ENCODE measurements around the gene TBC1D8.
"Not testable (repeated sequence)": the region's sequence is repeated elsewhere in the genome, so short reads cannot be mapped to it uniquely, and the experiment has no call there.

The TBC1D8 gene

DNA sequence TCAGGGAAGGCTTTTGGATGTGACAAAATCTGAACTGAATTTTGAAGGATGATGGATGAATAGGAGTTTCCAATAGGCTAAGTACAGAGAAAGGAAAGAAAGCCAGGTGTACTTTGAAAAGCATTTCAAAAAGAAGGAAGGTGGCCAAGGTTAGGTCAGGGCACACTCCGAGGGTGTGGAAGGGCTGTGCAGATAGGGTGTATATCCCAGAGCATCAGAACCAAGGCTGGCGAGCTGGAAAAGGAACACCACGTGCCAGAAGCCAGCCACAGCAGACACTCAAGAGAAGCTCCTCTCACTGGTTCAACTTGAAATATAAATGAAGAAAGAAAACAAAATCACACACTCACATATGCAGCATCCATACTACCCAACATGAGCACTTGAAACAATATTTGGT, 98.1 kb downstream of the TBC1D8 start:
- Histone ChIP-seq H3K9ac (no peak overlapping the region), H3K27me3 (no peaks in the 10 kb centered on the region), H4K20me1 (no peaks in the 10 kb centered on the region), H3K36me3 (no peaks in the 10 kb centered on the region), H3K27ac (no peak overlapping the region), H3K4me2 (no peak overlapping the region), H3K4me3 (no peak overlapping the region), H3K9me3 (no peaks in the 10 kb centered on the region), H3K4me1 (no peaks in the 10 kb centered on the region)
- TF ChIP-seq Cebpa-rat (IDR thresholded peaks at IDR 0.05) = no peak

DNA sequence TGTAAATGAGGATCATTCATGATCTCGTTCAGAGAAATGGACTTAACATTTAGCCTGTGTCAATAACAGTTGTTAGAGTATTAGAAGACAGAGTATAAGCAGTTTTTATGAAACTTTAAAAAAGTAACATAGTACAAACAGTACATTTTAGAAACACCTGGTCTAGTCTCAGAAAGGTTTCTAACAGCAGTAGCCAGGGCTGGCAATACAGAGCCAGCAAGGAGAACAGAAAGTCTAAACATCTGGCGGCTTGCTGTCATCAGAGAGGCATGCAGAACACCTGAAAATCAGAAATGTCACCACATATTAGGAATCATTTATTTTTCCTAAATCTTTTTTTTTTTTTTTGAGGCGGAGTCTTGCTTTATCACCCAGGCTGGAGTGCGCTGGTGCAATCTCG, 99.0 kb downstream of the TBC1D8 start:
- no peak for TF ChIP-seq Cebpa-rat (IDR thresholded peaks at IDR 0.05)
- Histone ChIP-seq H3K4me2 (no peak overlapping the region), H3K4me3 (no peak overlapping the region), H3K27ac (no peak overlapping the region), H3K27me3 (no peaks in the 10 kb centered on the region), H3K36me3 (no peaks in the 10 kb centered on the region), H3K9ac (no peak overlapping the region), H4K20me1 (no peaks in the 10 kb centered on the region), H3K4me1 (no peaks in the 10 kb centered on the region), H3K9me3 (no peaks in the 10 kb centered on the region)

DNA sequence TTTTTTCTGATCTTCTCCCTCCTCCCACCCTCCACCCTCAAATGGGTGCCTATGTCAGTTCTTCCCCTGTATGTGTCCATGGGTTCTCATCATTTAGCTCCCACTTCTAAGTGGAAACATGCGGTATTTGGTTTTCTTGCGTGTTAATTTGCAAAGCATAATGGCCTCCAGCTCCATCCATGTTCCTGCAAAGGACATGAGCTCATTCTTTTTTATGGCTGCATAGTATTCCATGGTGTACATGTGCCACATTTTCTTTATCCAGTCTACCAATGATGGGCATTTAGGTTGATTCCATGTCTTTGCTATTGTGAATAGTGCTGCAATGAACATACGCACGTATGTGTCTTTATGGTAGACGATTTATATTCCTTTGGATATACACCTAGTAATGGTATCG, 100.3 kb downstream of the TBC1D8 start:
- not testable (repeated sequence) for H4K20me1 ChIP-seq, H3K27me3 ChIP-seq, H3K36me3 ChIP-seq, H3K4me1 ChIP-seq, H3K4me3 ChIP-seq, H3K9ac ChIP-seq, H3K4me2 ChIP-seq, H3K9me3 ChIP-seq, H3K27ac ChIP-seq

DNA sequence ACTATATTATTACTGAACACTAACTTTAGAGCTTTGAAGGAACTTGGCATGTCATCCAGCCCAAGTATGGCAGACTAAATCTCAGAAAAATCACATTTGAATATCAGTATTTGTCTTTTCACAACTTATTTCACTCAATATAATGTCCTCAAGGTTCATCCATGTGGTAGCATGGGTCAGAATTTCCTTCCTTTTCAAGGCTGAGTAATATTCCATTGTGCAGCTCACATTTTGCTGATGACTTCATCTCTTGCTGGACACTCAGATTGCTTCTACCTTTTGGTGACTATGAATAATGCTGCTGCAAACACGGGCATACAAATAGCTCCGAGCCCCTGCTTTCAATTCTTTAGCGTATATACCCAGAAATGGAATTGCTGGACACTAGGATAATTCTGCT, 102.4 kb downstream of the TBC1D8 start:
- Histone ChIP-seq H3K27me3 (no peaks in the 10 kb centered on the region), H3K4me1 (no peaks in the 10 kb centered on the region), H3K4me2 (no peak overlapping the region), H3K4me3 (no peak overlapping the region), H3K36me3 (no peaks in the 10 kb centered on the region), H4K20me1 (no peaks in the 10 kb centered on the region), H3K27ac (no peak overlapping the region), H3K9ac (no peak overlapping the region), H3K9me3 (no peaks in the 10 kb centered on the region)
- TF ChIP-seq Cebpa-rat (IDR thresholded peaks at IDR 0.05) = no peak

DNA sequence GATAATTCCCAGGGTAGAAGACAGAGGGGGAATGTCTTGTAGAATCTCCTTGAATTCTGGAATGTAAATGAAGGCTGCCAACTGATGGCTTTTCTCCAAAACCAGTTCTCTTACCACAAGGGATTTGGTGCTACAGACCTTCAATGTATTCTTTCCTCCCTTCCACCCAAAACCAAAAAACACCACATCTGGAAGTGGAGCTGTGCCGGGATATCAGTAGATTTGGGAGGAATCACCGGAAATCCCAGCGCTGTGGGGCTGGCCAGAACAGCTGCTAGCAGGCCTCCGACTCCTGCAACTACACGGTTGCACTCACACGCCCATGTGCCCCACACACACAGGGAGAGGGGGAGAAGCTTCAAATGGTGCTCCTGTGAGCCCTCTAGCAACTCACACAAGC, 103.4 kb downstream of the TBC1D8 start:
- Histone ChIP-seq H3K9ac (no peak overlapping the region), H3K9me3 (no peaks in the 10 kb centered on the region), H3K4me3 (no peak overlapping the region), H3K4me2 (no peak overlapping the region), H4K20me1 (no peaks in the 10 kb centered on the region), H3K27ac (no peak overlapping the region), H3K36me3 (no peaks in the 10 kb centered on the region), H3K27me3 (no peaks in the 10 kb centered on the region), H3K4me1 (no peaks in the 10 kb centered on the region)
- TF ChIP-seq Cebpa-rat (IDR thresholded peaks at IDR 0.05) = no peak

DNA sequence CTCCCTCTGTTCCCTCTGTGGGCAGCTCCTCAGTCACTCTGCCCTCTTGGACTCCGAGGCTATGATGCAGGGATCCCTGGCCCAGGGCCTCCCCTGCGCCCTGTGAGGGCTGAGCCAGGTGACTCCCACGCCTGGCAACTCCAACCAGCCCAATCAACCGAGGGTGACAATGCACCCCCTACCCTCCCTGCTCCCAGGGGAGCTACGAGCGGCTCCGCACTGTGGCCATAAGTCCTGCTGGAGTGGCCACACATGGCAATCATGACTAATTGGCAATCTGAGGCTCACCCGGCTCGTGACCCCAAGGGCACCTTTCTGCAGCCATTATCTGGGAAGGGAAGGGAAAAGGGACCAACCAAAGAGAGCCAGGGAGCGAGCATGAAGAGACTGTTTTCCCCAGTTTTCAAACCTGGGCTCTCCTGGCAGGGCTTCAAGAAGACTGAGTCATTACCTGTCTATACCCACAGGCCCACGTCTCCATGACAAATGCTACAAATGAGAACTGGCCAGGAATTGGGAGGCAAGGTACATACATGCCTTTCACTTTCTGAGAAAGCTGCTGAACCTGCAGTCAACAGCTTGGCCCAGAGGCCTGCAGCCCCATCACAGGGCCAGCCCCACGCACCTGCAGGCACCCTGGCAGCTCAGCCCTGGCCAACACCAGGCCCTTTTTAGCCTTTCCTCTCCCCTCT, 104.0 kb downstream of the TBC1D8 start:
- Histone ChIP-seq H3K9me3 (no peaks in the 10 kb centered on the region), H4K20me1 (no peaks in the 10 kb centered on the region), H3K4me1 (no peaks in the 10 kb centered on the region), H3K9ac (no peak overlapping the region), H3K4me3 (no peak overlapping the region), H3K36me3 (no peaks in the 10 kb centered on the region), H3K27me3 (no peaks in the 10 kb centered on the region), H3K4me2 (no peak overlapping the region), H3K27ac (no peak overlapping the region)
- no peak for TF ChIP-seq Cebpa-rat (IDR thresholded peaks at IDR 0.05)

DNA sequence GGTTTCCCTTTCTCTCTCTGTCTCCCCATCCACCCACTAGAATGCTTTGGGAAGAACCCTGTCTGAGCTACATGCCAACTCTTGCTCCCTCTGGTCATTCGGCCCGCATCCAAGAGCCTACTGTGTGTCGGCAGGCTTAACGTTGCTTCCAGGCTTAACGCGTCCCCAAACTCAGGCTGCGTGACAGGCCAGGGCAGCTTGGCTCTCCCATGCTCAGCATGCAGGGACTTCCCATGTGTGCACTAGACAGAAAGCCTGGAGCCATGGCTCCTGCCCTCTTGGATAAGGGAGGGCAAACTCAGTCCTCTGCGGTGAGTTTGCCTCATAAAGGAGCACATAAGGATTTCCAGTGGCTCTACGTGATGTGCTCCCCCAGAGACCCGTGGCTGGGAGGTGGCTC, 105.9 kb downstream of the TBC1D8 start:
- Histone ChIP-seq H3K27me3 (no peaks in the 10 kb centered on the region), H3K36me3 (no peaks in the 10 kb centered on the region), H3K4me2 (no peak overlapping the region), H3K9me3 (no peaks in the 10 kb centered on the region), H4K20me1 (no peaks in the 10 kb centered on the region), H3K27ac (no peak overlapping the region), H3K9ac (no peak overlapping the region), H3K4me3 (no peak overlapping the region), H3K4me1 (no peaks in the 10 kb centered on the region)
- TF ChIP-seq Cebpa-rat (IDR thresholded peaks at IDR 0.05) = no peak

DNA sequence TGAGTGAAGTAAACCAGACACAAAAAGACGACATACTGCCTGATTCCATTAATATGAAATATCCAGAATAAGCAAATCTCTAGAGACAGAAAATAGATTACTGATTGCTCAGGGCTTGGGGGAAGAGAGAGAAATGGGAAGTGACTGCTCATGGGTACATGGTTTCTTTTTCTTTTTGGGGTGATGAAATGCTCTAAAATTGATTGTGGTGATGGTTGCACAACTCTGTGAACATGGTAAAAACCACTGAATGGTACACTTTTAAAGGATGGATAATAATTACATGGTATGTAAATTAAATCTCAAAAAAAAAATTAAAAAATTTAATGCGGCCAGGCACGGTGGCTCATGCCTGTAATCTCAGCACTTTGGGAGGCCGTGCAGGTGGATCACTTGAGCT, 109.8 kb downstream of the TBC1D8 start:
- H4K20me1 ChIP-seq = no peaks in the 10 kb centered on the region
- H3K4me2 ChIP-seq = no peak overlapping the region
- no peak overlapping the region for H3K4me3 ChIP-seq
- H3K4me1 ChIP-seq = no peaks in the 10 kb centered on the region
- H3K9me3 ChIP-seq = no peaks in the 10 kb centered on the region
- no peak overlapping the region for H3K27ac ChIP-seq
- no peak for TF ChIP-seq Cebpa-rat (IDR thresholded peaks at IDR 0.05)
- H3K36me3 ChIP-seq = no peaks in the 10 kb centered on the region
- no peaks in the 10 kb centered on the region for H3K27me3 ChIP-seq
- H3K9ac ChIP-seq = no peak overlapping the region

DNA sequence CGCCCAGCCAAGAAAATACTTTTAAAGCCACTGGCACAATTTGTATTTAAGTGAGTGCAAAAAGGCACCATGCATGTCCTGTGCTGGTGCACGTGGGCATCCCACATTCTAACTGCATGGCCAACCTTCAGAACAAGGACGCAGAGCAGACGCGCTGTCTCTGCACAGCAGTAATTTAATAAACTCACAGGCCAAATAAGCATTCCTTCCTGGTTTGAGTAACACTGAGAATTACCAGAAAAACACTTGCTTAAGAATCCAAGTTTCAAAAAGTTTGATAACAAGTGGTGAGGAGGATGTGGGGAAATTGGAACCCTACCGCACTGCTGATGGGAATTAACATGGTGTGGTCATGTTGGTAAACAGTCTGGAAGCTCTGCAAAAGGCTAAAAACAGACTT, 110.4 kb downstream of the TBC1D8 start:
- H3K4me2 ChIP-seq = no peak overlapping the region
- no peaks in the 10 kb centered on the region for H3K9me3 ChIP-seq
- no peak overlapping the region for H3K9ac ChIP-seq
- H3K27me3 ChIP-seq = no peaks in the 10 kb centered on the region
- no peak for TF ChIP-seq Cebpa-rat (IDR thresholded peaks at IDR 0.05)
- H3K4me3 ChIP-seq = no peak overlapping the region
- no peaks in the 10 kb centered on the region for H3K36me3 ChIP-seq
- H3K4me1 ChIP-seq = no peaks in the 10 kb centered on the region
- no peaks in the 10 kb centered on the region for H4K20me1 ChIP-seq
- H3K27ac ChIP-seq = no peak overlapping the region

DNA sequence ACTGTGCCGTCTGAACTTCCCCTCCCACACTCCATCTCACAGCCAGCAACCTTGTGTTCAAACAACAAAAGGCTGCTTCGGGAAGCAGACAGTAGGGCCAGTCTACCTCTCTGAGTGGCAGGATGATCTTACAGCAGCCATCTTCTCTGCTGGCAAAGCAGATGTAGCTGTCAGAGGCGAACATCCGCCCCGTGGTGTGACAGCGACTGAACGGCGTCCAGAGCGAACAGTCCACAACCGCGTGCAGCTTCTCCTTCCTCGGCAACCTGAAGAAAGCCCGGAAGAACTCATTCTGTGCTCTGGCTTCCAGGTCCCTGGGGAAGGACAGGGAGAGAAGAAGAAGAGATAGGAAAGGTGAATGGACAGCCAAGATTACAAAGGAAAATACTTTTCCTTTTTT, 111.1 kb downstream of the TBC1D8 start:
- H4K20me1 ChIP-seq = no peaks in the 10 kb centered on the region
- no peaks in the 10 kb centered on the region for H3K9me3 ChIP-seq
- H3K27ac ChIP-seq = no peak overlapping the region
- no peaks in the 10 kb centered on the region for H3K4me1 ChIP-seq
- no peaks in the 10 kb centered on the region for H3K27me3 ChIP-seq
- H3K4me2 ChIP-seq = no peak overlapping the region
- H3K4me3 ChIP-seq = no peak overlapping the region
- no peaks in the 10 kb centered on the region for H3K36me3 ChIP-seq
- H3K9ac ChIP-seq = no peak overlapping the region
- no peak for TF ChIP-seq Cebpa-rat (IDR thresholded peaks at IDR 0.05)

All from BLaER1 (cell line).